GM21390 (cell line): ENCODE data around the gene GCN1.
"Not testable (repeated sequence)": the region's sequence is repeated elsewhere in the genome, so short reads cannot be mapped to it uniquely, and the experiment has no call there.

Source experiments
- ATAC-seq: cut with Tn5 transposase; IDR thresholded peaks from one replicate; pipeline ENCODE4 v1.9.1; 2021; ENCODE audit not compliant: unreplicated experiment

GCN1 gene

GRCh38 chr12:120214626-120215356, 20.3 kb upstream of the GCN1 start:
- no peak for ATAC-seq

- ATAC-seq: no peak
These were observed 19.2 kb upstream of the GCN1 start for GRCh38 chr12:120213758-120214157.

GRCh38 chr12:120213182-120213581, 18.7 kb upstream of the GCN1 start:
- ATAC-seq: not testable (repeated sequence)

GRCh38 chr12:120212301-120212700, 17.8 kb upstream of the GCN1 start:
- no peak for ATAC-seq

GRCh38 chr12:120211904-120212283, 17.4 kb upstream of the GCN1 start:
- ATAC-seq: no peak

DNA sequence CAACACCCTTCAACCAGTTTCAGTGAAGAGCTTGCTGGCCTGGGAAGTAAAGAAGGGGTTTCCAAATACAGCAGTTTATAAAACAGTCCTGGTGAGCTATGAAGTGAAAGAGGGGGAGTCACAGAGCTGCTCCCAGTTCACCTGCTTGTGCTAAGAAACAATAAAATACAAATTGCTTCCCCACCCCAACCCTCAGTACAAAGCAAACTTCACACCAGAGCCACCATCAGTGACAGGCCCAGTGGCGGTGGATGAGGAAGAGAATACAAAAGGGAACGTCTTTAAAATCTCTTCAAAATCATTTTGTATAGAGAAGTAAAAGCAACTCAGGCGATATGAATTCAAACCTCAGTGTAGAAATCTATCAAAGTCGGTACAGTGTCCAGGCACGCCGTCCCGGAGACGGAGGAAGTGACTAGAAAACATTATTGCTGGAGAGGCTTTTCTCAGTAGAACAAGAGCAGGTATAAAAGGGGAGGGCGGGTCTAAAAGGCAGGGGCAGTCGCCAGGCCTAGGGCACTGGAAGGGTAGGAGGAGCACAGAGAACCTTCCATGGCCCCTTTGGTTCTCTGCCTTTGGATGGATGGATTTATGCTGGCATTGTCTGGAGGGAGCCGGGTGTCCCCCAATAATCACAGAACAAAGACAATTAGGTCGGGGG, 16.9 kb upstream of the GCN1 start:
- no peak for ATAC-seq

- ATAC-seq: no peak
These were observed 15.3 kb upstream of the GCN1 start for GRCh38 chr12:120209851-120210250.

- ATAC-seq: no peak
These were observed 12.7 kb upstream of the GCN1 start for GRCh38 chr12:120207227-120207626.

GRCh38 chr12:120206781-120207180, 12.3 kb upstream of the GCN1 start:
- not testable (repeated sequence) for ATAC-seq

DNA sequence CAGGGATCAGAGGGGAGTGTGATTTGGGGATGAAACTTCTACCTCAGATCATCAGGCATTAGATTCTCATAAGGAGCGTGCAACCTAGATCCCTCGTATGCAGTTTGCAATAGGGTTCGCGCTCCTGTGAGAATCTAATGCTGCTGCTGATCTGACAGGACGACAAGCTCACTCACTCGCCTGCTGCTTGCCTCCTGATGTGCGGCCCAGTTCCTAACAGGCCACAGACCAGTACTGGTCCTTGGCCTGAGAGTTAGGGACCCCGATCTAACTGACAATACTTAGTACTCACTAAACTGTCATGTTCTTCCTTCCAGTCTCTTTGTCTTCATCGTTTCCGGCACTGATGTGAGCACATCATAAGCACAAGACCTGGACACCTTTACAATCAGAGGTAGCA, 11.7 kb upstream of the GCN1 start:
- ATAC-seq: no peak

DNA sequence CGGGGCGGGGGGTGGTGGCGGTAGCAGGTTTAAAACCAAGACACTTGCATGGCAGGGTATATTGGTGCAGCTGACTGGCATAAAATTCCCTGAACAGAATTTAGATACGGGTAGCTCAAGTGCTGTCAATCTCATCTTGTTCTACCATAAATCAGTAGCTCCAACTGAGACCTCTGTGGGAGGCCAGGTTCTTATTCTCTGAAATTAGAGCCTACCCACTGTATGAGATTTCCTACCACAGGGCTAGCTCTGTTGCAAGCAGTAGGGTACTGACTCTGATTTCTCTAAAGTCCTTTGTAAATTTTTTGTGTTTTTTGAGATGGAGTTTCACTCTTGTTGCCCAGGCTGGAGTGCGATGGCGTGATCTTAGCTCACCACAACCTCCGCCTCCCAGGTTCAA, 9.7 kb upstream of the GCN1 start:
- no peak for ATAC-seq

GRCh38 chr12:120200364-120200800, 5.9 kb upstream of the GCN1 start:
- ATAC-seq: no peak

- no peak for ATAC-seq
These were observed 5.2 kb upstream of the GCN1 start for GRCh38 chr12:120199595-120200306.

GRCh38 chr12:120199025-120199424, 4.5 kb upstream of the GCN1 start:
- no peak for ATAC-seq

GRCh38 chr12:120197542-120197887, 3.0 kb upstream of the GCN1 start:
- ATAC-seq: no peak

DNA sequence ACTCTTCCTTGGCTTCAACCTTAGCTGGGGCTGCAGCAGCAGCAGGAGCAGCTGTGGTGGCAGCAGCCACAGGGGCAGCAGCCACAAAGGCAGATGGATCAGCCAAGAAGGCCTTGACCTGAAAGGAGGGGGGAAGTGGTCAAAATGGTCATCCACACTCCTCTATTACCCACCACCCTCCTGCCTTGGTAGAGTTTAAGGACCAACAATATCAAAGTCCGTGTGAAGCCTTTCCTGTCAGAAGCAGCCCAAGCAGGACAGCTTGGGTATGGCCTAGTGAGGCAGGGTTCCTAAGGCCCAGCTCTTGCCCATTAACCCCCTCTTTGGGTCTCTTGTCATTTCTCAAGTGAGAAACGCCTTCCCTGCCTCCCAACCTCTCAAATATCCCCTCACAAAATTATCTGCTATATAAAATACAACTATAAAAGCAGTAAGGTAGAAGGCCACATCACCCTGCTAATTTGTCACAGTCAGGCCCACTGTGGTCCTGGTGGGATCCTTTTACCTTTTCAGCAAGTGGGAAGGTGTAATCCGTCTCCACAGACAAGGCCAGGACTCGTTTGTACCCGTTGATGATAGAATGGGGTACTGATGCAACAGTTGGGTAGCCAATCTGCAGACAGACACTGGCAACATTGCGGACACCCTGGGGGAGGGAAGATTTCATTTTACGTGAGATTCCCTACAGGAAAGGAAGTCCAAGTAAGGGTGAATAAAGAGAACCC, 2.5 kb upstream of the GCN1 start:
- not testable (repeated sequence) for ATAC-seq

DNA sequence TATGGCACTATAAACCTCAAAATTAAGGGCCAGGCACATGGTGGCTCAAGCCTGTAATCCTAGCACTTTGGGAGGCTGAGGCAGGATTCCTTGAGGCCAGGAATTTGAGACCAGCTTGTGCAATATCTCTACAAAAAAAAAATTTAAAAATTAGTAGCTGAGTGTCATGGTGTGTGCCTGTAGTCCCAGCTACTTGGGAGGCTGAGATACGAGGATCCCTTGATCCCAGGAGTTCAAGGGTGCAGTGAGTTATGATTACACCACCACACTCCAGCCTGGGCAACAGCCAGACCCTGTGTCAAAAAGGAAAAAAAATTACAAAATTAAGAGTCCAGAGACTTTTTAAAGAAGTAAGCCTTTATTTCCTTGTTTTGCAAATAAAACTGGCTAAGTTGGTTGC, 1.8 kb upstream of the GCN1 start:
- no peak for ATAC-seq

DNA sequence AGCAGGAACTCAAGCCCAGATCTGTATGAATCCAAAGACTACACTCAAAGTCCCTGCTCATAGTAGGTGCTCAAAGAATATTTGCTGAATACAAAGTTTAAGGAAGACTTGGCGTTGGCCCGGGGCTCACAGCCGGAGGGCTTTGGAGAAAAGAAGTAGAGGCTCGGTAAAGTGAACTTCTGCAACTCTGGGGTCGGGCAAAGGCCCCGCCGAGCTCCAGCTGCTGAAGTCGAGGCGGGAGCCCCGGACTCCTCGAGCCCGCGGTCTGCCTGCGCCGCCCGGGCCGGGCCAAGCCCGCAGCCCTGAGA, 335 bp downstream of the GCN1 start:
- no peak for ATAC-seq

- not testable (repeated sequence) for ATAC-seq
These were observed 1.2 kb downstream of the GCN1 start for GRCh38 chr12:120193286-120193685.

GRCh38 chr12:120190985-120191480, 3.5 kb downstream of the GCN1 start:
- no peak for ATAC-seq

DNA sequence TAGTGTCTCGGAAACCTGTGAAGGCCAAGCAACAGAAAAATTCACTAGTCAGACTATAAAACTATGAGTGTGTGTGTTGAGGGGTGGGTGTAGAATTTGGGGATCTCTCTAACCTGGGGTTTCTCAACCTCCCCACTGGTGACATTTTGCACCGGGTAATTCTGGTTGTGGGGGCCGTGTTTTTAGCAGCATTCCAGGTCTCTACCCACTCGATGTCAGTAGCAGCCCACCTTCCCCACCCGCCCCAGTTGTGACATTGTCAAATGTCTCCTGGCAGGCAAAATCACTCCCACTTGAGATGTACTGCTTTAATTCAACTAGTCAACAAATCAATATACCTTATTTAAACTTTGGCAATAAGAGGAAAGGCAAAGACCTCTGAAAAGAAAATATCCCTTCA, 4.1 kb downstream of the GCN1 start:
- no peak for ATAC-seq

DNA sequence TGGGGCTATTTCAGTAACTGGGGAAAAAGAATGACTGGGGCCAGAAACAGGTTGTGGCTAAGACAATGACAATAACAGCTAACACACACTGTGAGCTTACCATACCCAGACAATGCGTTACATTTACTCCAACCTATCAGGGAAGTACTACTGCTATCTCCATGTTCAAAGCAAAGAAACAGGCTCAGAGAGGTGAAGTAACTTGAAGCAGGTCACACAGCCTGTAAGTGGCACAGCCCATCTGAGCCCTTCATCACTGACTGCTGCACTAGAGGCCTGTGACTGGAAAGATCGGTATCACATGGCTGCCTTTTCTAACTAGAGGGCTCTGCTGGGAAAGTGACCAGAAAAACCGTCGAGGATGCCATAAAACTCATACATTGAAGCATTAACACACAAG, 7.9 kb downstream of the GCN1 start:
- no peak for ATAC-seq
